ENCODE results near the gene RBMX.

The RBMX gene

DNA sequence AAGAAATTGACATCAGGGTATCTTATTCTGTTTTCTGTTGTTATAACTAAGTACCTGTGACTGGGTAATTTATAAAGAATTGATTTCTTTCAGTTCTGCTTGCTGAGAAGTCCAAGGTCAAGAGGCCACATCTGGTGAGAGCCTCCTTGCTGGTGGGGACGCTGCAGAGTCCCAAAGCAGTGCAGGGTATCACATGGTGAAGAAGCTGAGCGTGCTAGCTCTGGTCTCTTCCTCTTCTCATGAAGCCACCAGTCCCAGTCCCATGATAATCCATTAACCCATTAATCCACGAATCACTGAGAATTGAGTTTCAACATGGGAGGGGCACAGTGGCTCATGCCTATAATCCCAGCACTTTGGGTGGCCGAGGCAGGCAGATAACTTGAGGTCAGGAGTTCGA, 18.0 kb downstream of the RBMX start:
- TF ChIP-seq, protein P1, sequence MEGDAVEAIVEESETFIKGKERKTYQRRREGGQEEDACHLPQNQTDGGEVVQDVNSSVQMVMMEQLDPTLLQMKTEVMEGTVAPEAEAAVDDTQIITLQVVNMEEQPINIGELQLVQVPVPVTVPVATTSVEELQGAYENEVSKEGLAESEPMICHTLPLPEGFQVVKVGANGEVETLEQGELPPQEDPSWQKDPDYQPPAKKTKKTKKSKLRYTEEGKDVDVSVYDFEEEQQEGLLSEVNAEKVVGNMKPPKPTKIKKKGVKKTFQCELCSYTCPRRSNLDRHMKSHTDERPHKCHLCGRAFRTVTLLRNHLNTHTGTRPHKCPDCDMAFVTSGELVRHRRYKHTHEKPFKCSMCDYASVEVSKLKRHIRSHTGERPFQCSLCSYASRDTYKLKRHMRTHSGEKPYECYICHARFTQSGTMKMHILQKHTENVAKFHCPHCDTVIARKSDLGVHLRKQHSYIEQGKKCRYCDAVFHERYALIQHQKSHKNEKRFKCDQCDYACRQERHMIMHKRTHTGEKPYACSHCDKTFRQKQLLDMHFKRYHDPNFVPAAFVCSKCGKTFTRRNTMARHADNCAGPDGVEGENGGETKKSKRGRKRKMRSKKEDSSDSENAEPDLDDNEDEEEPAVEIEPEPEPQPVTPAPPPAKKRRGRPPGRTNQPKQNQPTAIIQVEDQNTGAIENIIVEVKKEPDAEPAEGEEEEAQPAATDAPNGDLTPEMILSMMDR (IDR thresholded peaks at IDR 0.05; ENCODE audit: extremely low read depth, missing control alignments), result no peak
- DNase-seq (ENCODE audit: low spot score), result no peak

DNA sequence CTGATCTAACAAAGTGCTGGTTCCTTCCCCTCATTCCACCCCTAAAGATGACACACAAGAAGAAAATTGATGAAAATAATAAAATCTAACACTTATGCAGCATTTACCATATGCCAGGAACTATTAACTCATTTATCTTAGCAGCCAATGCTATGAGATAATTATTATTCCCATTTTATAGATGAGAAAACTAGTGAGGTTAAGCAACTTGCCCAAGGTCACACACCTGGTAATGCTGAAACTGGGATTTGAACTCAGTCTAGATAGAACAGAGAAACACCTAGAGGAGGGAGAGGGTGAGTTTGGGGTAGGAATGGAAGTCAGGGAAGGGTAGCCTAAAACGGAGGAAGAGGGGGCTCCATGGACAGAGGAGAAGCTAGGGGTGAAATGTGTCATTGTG, 18.6 kb downstream of the RBMX start:
- TF ChIP-seq, protein P1 (IDR thresholded peaks at IDR 0.05; ENCODE audit: extremely low read depth, missing control alignments), result no peak
- no peak for DNase-seq (ENCODE audit: low spot score)

GRCh38 chrX:136858007-136858756, 22.3 kb downstream of the RBMX start:
- no peak for DNase-seq (ENCODE audit: low spot score)
- TF ChIP-seq, protein P1 (IDR thresholded peaks at IDR 0.05; ENCODE audit: extremely low read depth, missing control alignments), result no peak

GRCh38 chrX:136856551-136856950, 24.0 kb downstream of the RBMX start:
- peak; percentile 11 for DNase-seq (ENCODE audit: low spot score)

DNA sequence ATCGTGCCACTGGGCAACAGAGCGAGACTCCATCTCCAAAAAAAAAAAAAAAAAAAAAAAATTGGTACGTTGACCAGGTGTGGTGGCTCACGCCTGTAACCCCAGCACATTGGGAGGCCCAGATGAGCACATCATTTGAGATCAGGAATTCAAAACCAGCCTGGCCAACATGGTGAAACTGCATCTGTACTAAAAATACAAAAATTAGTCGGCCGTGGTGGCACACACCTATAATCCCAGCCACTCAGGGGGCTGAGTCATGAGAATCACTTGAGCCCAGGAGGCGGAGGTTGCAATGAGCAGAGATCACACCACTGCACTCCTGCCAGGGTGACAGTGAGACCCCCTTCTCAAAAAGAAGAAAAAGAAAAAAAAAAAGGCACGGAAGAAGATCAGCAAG, 24.5 kb downstream of the RBMX start:
- no peak for DNase-seq (ENCODE audit: low spot score)

More at GRCh38 chrX:136856551-136856950, 24.0 kb downstream of the RBMX start:
- TF ChIP-seq, protein P1 (IDR thresholded peaks at IDR 0.05; ENCODE audit: extremely low read depth, missing control alignments), result no peak

GRCh38 chrX:136851526-136851925, 29.0 kb downstream of the RBMX start:
- no peak for DNase-seq (ENCODE audit: low spot score)
- TF ChIP-seq, protein P1 (IDR thresholded peaks at IDR 0.05; ENCODE audit: extremely low read depth, missing control alignments), result no peak

More for the DNA sequence above, 24.5 kb downstream of the RBMX start:
- TF ChIP-seq, protein P1 (IDR thresholded peaks at IDR 0.05; ENCODE audit: extremely low read depth, missing control alignments), result no peak

DNA sequence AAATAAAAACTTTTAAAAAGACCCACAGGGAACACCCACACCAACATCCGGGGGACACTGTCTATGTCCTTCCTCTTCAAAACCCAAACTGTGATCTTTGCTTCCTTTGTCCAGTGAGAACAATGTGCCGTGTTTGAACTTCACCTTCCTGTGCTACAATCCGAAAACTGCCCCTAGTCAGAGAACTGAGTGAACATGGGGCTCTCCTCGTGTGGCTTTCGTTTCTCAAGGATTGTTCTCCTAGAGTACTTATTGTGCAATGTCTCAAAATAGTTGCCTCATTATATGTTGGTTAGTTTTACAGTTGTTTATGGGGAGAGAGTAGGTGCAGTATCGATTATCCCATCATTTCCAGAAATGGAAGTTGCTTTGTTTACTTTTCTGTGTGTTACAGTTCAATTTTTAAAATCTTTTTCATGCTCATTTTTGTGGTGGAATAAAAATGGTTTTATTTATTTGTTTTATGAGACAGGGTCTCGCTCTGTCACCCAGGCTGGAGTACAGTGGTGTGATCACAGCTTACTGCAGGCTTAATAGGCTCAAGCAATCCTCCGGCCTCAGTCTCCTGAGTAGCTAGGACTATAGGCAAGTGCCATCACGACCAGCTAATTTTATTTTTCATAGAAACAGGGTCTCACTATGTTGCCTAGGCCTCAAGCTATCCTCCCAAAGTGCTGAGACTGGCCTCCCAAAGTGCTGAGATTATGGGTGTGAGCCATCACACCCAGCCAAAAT, 29.9 kb downstream of the RBMX start:
- TF ChIP-seq, protein P1 (IDR thresholded peaks at IDR 0.05; ENCODE audit: extremely low read depth, missing control alignments), result no peak

More for the DNA sequence above, 29.9 kb downstream of the RBMX start:
- DNase-seq (ENCODE audit: low spot score), result no peak

All from GM20000 (cell line).